ENCODE results near the gene CCDC92. TPM values are rescaled to one million over a fixed set of nuclear protein-coding genes. Genes with fewer than 3 reads are reported as not detected.

CCDC92 gene
- total RNA-seq, 2 experiments from 2014 or later = 7.3 to 8.7 TPM

GRCh38 chr12:124004233-124004875 lies 31.7 kb upstream of the CCDC92 start:
- ChIA-PET CTCF (interaction anchor here (1.5 kb wide), 1 partner anchor 14 kb away, joined by 3 read pairs; no protein-coding TSS in a partner anchor), POLR2A (no interaction called here)

DNA sequence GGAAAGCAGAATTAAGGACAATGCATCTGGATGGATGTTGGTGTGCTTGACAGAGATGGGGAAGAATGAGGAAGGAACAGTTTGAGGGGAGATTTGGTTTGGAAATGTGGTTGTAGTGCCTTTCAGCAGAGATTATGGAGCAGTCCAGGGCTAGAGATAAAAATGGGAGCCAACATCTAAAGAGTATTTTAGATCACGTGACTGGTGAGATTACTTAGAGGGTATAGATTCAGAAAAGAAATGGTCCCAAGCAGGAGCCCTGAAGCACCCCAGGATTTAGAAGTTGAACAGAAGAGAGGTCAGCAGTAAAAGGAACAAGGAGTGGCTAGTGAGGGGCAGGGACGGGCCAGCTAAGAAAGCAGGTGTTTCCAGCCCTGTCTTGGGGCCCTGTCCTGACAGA lies 30.0 kb upstream of the CCDC92 start:
- POLR2A ChIA-PET = no interaction called here
- CTCF ChIA-PET = interaction anchor here (0.8 kb wide), 1 partner anchor 98 kb away, joined by 3 read pairs; no protein-coding TSS in a partner anchor

DNA sequence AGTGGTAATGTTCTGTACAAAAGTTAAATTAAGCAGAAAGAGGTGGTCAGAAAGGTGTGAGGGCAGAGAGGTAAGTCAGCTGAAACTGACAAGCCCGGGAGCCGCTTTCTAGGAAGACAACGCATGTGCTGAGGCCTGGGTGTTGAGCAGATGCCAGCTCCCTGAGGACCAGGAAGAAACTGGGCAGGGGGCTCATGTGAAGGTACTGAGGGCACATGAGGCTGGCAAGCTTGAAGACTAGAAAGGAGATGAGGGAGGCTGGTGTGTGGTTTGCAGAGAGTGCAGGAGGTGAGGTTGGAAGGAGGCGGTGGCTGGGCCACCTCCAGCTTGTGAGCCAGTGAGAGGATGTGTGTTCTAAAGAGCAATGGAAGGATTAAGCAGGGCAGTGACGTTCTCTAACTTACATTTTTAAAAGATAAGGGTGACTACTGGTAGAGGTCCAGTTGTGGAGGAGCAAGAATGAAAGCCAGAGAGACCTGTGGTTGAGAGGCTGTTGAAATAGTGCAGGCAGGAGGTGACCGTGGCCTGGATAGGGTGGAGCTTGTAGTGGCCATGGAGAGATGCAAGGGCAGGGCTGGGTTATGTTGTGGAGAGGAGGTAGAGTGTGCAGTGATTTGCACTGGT lies 29.5 kb upstream of the CCDC92 start:
- POLR2A ChIA-PET = interaction anchor here (0.6 kb wide), 1 partner anchor 68 kb away, joined by 3 read pairs; no protein-coding TSS in a partner anchor
- CTCF ChIA-PET = no interaction called here

DNA sequence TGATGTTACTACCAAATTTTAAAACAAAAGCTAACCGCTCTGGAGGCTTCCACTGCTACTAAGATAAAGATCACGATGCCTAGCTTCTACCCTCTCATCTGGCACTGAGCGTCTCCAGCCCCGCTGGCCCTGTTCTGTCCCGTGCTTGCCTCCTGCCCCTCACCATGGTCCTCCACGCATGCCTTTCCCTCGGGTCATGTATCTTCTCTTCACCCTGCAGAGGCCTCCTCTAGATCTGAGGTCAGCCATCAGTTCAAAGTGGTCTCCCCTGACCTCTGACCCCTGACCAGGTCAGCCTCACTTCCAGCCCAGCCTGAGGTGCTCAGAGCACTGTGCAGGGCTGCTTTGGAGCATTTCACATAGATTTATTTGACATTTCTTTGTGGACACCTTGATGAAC lies 28.7 kb upstream of the CCDC92 start:
- POLR2A ChIA-PET = no interaction called here
- CTCF ChIA-PET = no interaction called here

- ChIA-PET CTCF (no interaction called here), POLR2A (no interaction called here)
Observed at GRCh38 chr12:124000111-124000510, 27.5 kb upstream of the CCDC92 start.

- ChIA-PET POLR2A (no interaction called here), CTCF (no interaction called here)
Observed at GRCh38 chr12:123998991-123999359, 26.3 kb upstream of the CCDC92 start.

DNA sequence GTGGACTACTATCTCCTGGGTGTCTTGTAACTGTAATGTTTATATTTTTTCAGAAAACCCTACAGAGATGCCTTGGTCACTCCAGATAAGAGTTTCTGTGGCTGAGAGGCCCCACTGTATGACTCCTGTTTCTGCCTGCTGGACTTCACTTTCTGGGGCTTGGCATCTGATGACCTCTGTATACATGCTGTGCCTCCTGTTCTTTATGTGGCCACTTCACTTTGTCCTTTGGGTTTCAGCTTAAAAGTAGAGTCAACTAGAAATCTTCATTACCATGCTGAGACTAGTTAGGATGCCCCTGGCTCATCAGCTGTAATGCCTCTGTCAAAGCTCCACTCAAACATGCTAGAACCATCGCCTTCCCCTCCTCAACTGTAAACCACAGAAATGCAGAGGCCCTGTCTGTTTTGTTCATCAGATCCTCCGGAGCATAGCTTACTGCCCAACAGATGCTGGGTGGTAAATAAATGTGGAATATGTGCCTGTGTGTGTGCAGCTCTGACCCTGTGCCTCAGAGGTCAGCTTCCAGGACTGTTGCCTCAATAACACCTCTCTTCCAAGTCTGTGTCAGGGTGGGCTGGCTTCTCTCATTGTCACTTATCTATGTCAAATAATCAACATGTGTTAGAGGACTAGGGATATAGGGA lies 25.8 kb upstream of the CCDC92 start:
- POLR2A ChIA-PET = no interaction called here

GRCh38 chr12:123997908-123998307 lies 25.3 kb upstream of the CCDC92 start:
- POLR2A ChIA-PET = no interaction called here
- CTCF ChIA-PET = no interaction called here

More for the DNA sequence above, 25.8 kb upstream of the CCDC92 start:
- CTCF ChIA-PET = no interaction called here

GRCh38 chr12:123997033-123997822 lies 24.6 kb upstream of the CCDC92 start:
- POLR2A ChIA-PET = no interaction called here
- CTCF ChIA-PET = no interaction called here

GRCh38 chr12:123996581-123996980 lies 23.9 kb upstream of the CCDC92 start:
- ChIA-PET POLR2A (no interaction called here), CTCF (interaction anchor here (1.6 kb wide), 2 partner anchors 9 to 12 kb away, joined by 4 read pairs; no protein-coding TSS in a partner anchor)

- ChIA-PET CTCF (interaction anchor here (0.5 to 1.6 kb wide), 3 partner anchors 10 to 13 kb away, joined by 3 to 4 read pairs (median 4); no protein-coding TSS in a partner anchor), POLR2A (interaction anchor here (0.6 kb wide), 1 partner anchor 11 kb away, joined by 3 read pairs; no protein-coding TSS in a partner anchor)
Observed at GRCh38 chr12:123995023-123995748, 22.6 kb upstream of the CCDC92 start.

DNA sequence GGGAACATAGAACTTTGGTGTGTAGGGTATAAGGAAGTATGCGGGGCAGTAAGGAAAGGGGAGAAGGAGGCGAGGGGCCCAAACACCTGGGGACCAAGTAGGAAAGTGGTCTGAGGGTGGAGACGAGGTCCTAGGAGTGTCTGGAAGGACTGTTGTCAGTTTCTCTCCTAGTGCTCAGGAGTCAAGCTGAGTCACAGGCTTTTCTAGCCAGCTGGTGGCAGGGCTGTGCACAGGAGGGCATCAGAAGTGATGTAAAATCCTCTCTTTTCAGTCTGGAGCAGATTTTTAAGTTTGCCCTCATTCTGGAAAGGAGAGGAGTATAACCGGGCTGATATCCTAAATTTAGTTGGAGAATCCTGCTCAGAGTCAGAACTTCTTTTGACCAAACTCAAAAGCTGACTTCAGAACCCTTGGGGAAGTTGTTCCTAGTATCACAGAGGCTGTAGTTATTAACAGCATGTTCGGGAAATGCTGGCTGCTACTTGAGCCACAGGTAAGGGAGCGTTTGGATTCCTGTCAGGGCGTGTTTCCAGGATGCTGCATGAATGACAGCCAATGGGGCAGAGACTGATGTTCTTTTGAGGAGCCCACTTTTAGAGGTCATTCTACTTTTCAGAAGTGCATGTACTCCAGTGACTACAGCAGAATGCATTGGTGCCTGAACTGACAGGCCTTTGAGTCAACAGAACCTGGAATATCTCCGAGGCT lies 19.6 kb upstream of the CCDC92 start:
- ChIA-PET POLR2A (no interaction called here), CTCF (no interaction called here)

GRCh38 chr12:123991372-123991951 lies 18.8 kb upstream of the CCDC92 start:
- ChIA-PET POLR2A (no interaction called here), CTCF (no interaction called here)

DNA sequence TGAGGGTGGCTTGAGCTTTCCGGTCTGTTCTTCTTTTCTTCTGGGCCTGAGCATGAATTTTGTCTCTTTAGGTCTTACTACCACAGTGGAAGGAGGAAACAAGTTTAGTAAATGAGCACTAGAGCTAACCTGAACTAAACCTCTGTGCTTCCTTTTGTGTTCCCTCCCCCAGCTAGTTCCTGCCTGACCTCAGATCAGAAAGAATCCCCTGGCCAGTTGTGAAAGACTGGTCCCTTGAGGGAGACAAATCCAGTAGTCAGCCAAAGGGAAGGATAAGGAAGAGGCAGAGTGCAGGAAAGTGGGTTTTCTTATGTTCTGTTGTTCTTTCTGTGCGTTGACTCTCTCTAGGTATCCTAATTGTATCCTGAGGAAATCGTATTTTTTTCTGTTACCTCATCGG lies 17.9 kb upstream of the CCDC92 start:
- ChIA-PET POLR2A (no interaction called here), CTCF (interaction anchor here (1.1 kb wide), 1 partner anchor 15 kb away, joined by 3 read pairs; no protein-coding TSS in a partner anchor)

GRCh38 chr12:123989753-123990152 lies 17.1 kb upstream of the CCDC92 start:
- POLR2A ChIA-PET = no interaction called here
- CTCF ChIA-PET = interaction anchor here (1.1 kb wide), 1 partner anchor 16 kb away, joined by 3 read pairs; no protein-coding TSS in a partner anchor

DNA sequence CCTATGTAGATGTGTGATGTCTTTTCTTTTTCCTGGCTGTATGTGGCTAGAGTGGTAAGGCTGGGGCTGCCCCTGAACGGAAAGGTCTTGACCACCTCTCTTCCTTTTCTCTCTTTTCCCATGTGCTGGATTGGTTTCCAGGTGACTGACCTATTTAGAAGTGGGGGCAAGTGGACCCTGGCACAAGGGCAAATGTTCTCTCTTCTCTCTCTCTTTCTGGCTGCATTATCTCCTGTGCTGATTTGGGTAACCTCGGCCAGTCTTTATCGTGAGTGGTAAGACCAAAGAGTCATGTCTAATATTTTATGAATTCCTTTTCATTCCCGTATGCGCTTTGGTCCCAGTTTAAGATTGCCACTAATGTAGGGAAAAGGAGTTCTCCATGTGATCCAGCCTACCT lies 16.5 kb upstream of the CCDC92 start:
- POLR2A ChIA-PET = interaction anchor here (0.5 kb wide), 1 partner anchor 239 kb away, joined by 3 read pairs; no protein-coding TSS in a partner anchor

GRCh38 chr12:123987022-123987421 lies 14.4 kb upstream of the CCDC92 start:
- ChIA-PET CTCF (interaction anchor here (0.6 to 5.1 kb wide), 3 partner anchors 44 to 1070 kb away, joined by 4 to 29 read pairs (median 5); no protein-coding TSS in a partner anchor), POLR2A (no interaction called here)

More for the DNA sequence above, 16.5 kb upstream of the CCDC92 start:
- CTCF ChIA-PET = no interaction called here

DNA sequence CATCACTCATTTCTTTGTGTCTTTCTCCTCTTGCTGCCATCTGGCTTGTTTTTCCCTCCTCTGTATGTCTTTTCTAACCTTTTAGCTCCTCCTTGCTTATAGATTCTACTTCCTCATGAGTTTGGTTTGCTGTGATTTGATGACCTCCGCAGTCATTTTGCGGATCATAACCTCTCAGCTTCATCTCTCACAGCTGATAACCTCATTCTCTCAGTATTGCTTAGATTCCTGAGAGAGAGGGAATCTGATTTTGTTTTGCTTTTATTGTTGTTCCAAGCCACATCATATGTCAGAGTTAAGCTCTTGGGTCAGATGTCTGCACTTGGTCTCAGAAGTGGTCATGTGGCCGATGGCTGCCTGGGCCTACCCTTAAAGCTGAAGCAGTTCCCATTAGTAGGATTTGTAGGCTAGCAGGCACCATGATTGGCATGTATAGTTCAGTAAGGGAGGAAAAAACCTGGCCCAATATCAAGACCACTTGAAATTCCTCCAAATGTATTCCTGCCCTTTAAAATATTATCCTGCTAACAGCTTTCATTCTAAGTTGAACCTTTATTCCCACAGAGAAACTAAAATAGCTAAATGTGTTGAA lies 13.8 kb upstream of the CCDC92 start:
- ChIA-PET POLR2A (no interaction called here), CTCF (interaction anchor here (0.6 to 5.1 kb wide), 2 partner anchors 45 to 82 kb away, joined by 5 to 29 read pairs; no protein-coding TSS in a partner anchor)
